HG02885 (cell line): ENCODE measurements around the gene PTPN1.
"Not testable (repeated sequence)": the region's sequence is repeated elsewhere in the genome, so short reads cannot be mapped to it uniquely, and the experiment has no call there.

Source experiments
- ATAC-seq: cut with Tn5 transposase; IDR thresholded peaks from one replicate; pipeline ENCODE4 v1.9.1; 2021; ENCODE audit warnings: mild to moderate bottlenecking; ENCODE audit not compliant: unreplicated experiment, poor library complexity

Gene PTPN1

GRCh38 chr20:50526403-50526989, 16.3 kb downstream of the PTPN1 start:
- no peak for ATAC-seq

- no peak for ATAC-seq
Observed at GRCh38 chr20:50527068-50527605, 17.0 kb downstream of the PTPN1 start.

- no peak for ATAC-seq
Observed at GRCh38 chr20:50528129-50528528, 17.9 kb downstream of the PTPN1 start.

- ATAC-seq = peak; percentile 60
Observed at GRCh38 chr20:50528804-50529351, 18.7 kb downstream of the PTPN1 start.

GRCh38 chr20:50532221-50532620, 22.0 kb downstream of the PTPN1 start:
- ATAC-seq = no peak

GRCh38 chr20:50533061-50533460, 22.9 kb downstream of the PTPN1 start:
- no peak for ATAC-seq

GRCh38 chr20:50533464-50533863, 23.3 kb downstream of the PTPN1 start:
- ATAC-seq = no peak

GRCh38 chr20:50534567-50534966, 24.4 kb downstream of the PTPN1 start:
- no peak for ATAC-seq

GRCh38 chr20:50535162-50535561, 25.0 kb downstream of the PTPN1 start:
- no peak for ATAC-seq

GRCh38 chr20:50536333-50536732, 26.1 kb downstream of the PTPN1 start:
- no peak for ATAC-seq

- no peak for ATAC-seq
Observed at GRCh38 chr20:50537546-50538201, 27.5 kb downstream of the PTPN1 start.

GRCh38 chr20:50538276-50538675, 28.1 kb downstream of the PTPN1 start:
- ATAC-seq = no peak

- ATAC-seq = not testable (repeated sequence)
Observed at GRCh38 chr20:50539798-50540197, 29.6 kb downstream of the PTPN1 start.

- ATAC-seq = no peak
Observed at GRCh38 chr20:50540620-50541605, 30.7 kb downstream of the PTPN1 start.

GRCh38 chr20:50541606-50542041, 31.4 kb downstream of the PTPN1 start:
- ATAC-seq = peak; percentile 64

GRCh38 chr20:50543326-50543725, 33.1 kb downstream of the PTPN1 start:
- ATAC-seq = no peak

- ATAC-seq = no peak
Observed at GRCh38 chr20:50545126-50545525, 34.9 kb downstream of the PTPN1 start.

GRCh38 chr20:50546729-50547314, 36.6 kb downstream of the PTPN1 start:
- peak; percentile 58 for ATAC-seq

- no peak for ATAC-seq
Observed at GRCh38 chr20:50547964-50548363, 37.8 kb downstream of the PTPN1 start.

- no peak for ATAC-seq
Observed at GRCh38 chr20:50548396-50548795, 38.2 kb downstream of the PTPN1 start.
